Neutrophil (primary cell): ENCODE results near the gene TMOD1.

Experiments
- H3K27ac ChIP-seq: fragments of 200-600 bp; sonication (generic); 2 replicates; pipeline ENCODE4 v1.5.1; 2016; ENCODE audit warnings: mild to moderate bottlenecking, moderate library complexity
- H3K27me3 ChIP-seq: fragments of 200-600 bp; sonication (generic); 2 replicates; pipeline ENCODE4 v1.6.0; 2016; ENCODE audit warnings: mild to moderate bottlenecking
- H3K36me3 ChIP-seq: fragments of 200-600 bp; sonication (generic); 2 replicates; pipeline ENCODE4 v1.5.1; 2017
- H3K4me1 ChIP-seq, 2 experiments: fragments of 200-600 bp in 1 of 2; sonication (generic) in 1 of 2; 1 replicate in 1 of 2; 2 replicates in 1 of 2; pipeline versions ENCODE4 v1.5.1 to v1.6.1; 2013 to 2016; ENCODE audit warnings: low read depth in 1 of 2, low read length in 1 of 2, mild to moderate bottlenecking in 1 of 2, moderate library complexity in 1 of 2; ENCODE audit not compliant: control insufficient read depth in 1 of 2, insufficient read depth in 1 of 2
- H3K4me3 ChIP-seq, 2 experiments: fragments of 200-600 bp in 1 of 2; sonication (generic) in 1 of 2; 1 replicate in 1 of 2; 2 replicates in 1 of 2; pipeline ENCODE4 v1.5.1; 2013 to 2016; ENCODE audit warnings: low read depth in 1 of 2, low read length in 1 of 2, mild to moderate bottlenecking in 1 of 2, moderate library complexity in 1 of 2
- H3K9me3 ChIP-seq: fragments of 200-600 bp; sonication (generic); 2 replicates; pipeline ENCODE4 v1.5.1; 2016
- CTCF ChIP-seq: fragments of 200-600 bp; sonication (generic); IDR thresholded peaks from 2 replicates; pipeline ENCODE4 v1.5.1; 2016; ENCODE audit warnings: antibody characterized with exemption

The TMOD1 gene

GRCh38 chr9:97508852-97509251, 7.4 kb downstream of the TMOD1 start:
- Histone ChIP-seq H3K36me3 (no peaks in the 10 kb centered on the region), H3K9me3 (no peaks in the 10 kb centered on the region), H3K4me1 (no peaks in the 10 kb centered on the region), H3K27me3 (peaks cover 52% of the 10 kb centered on the region), H3K27ac (no peak overlapping the region), H3K4me3 (no peak overlapping the region)
- no peak for TF ChIP-seq CTCF

GRCh38 chr9:97510797-97511654, 9.6 kb downstream of the TMOD1 start:
- TF ChIP-seq CTCF: no peak
- Histone ChIP-seq H3K27me3 (peaks cover 36% of the 10 kb centered on the region), H3K4me3 (no peak overlapping the region), H3K9me3 (no peaks in the 10 kb centered on the region), H3K27ac (no peak overlapping the region), H3K36me3 (no peaks in the 10 kb centered on the region), H3K4me1 (no peaks in the 10 kb centered on the region)

GRCh38 chr9:97511655-97512427, 10.4 kb downstream of the TMOD1 start:
- H3K36me3 ChIP-seq: no peaks in the 10 kb centered on the region
- peaks cover 36% of the 10 kb centered on the region for H3K27me3 ChIP-seq
- TF ChIP-seq CTCF: no peak
- H3K27ac ChIP-seq: no peak overlapping the region
- no peak overlapping the region for H3K4me3 ChIP-seq
- H3K4me1 ChIP-seq: no peaks in the 10 kb centered on the region
- H3K9me3 ChIP-seq: no peaks in the 10 kb centered on the region

GRCh38 chr9:97512966-97513560, 11.6 kb downstream of the TMOD1 start:
- Histone ChIP-seq H3K27me3 (peaks cover 35% of the 10 kb centered on the region), H3K4me1 (no peaks in the 10 kb centered on the region), H3K36me3 (no peaks in the 10 kb centered on the region), H3K9me3 (no peaks in the 10 kb centered on the region), H3K4me3 (no peak overlapping the region), H3K27ac (no peak overlapping the region)
- TF ChIP-seq CTCF: no peak

- Histone ChIP-seq H3K36me3 (no peaks in the 10 kb centered on the region), H3K27me3 (peaks cover 39% of the 10 kb centered on the region), H3K27ac (no peak overlapping the region), H3K4me3 (no peak overlapping the region), H3K9me3 (no peaks in the 10 kb centered on the region), H3K4me1 (no peaks in the 10 kb centered on the region)
- TF ChIP-seq CTCF: no peak
Measured at GRCh38 chr9:97514531-97514930, 13.1 kb downstream of the TMOD1 start.
